H1 (cell line): Measurements from ENCODE around the gene FHAD1. TPM values are rescaled to one million over a fixed set of nuclear protein-coding genes. Genes with fewer than 3 reads are reported as not detected.

ENCODE experiments used
- CTCF ChIA-PET: fragments of 300-600 bp; sonication (Branson Sonifier 250); formaldehyde crosslinking; loops from one replicate; lab custom pipeline; 2021; ENCODE audit not compliant: partially characterized antibody; lab: Charles Lee
- POLR2A ChIA-PET: fragments of 300-600 bp; sonication (Branson Sonifier 250); formaldehyde crosslinking; loops from one replicate; lab custom pipeline; 2021; ENCODE audit warnings: inconsistent platforms; ENCODE audit not compliant: partially characterized antibody; lab: Charles Lee
- DNase-seq, 2 experiments: peaks; one replicate each; pipeline versions ENCODE4 v3.0.0 to v3.0.0-alpha.2; 2010 to 2022; ENCODE audit warnings: low spot score in 2 of 2, low read depth in 1 of 2, mixed read lengths in 1 of 2
- FAIRE-seq: peaks from 2 replicates; lab custom pipeline; 2011; peaks lifted over from hg19 to GRCh38; lab: Jason Lieb, UNC
- H2AFZ ChIP-seq: 2 replicates; pipeline ENCODE4 v1.8.1; 2012; ENCODE audit warnings: low read length, inconsistent platforms
- H2AK5ac ChIP-seq: 2 replicates; pipeline ENCODE4 v1.6.1; 2013; ENCODE audit warnings: low read depth, low read length
- H2BK120ac ChIP-seq: replicated peaks from 2 replicates; pipeline ENCODE3; 2013; ENCODE audit warnings: low read depth, low read length, inconsistent platforms
- H2BK12ac ChIP-seq: 2 replicates; pipeline ENCODE4 v1.6.1; 2013; ENCODE audit warnings: low read depth, low read length
- H2BK15ac ChIP-seq: 2 replicates; pipeline ENCODE4 v1.6.1; 2013; ENCODE audit warnings: low read length
- H2BK20ac ChIP-seq: 2 replicates; pipeline ENCODE4 v1.6.1; 2013; ENCODE audit warnings: low read length
- H2BK5ac ChIP-seq: 2 replicates; pipeline ENCODE4 v1.6.1; 2013; ENCODE audit warnings: low read depth, low read length
- H3K14ac ChIP-seq: 2 replicates; pipeline ENCODE4 v1.6.1; 2013; ENCODE audit warnings: inconsistent platforms; ENCODE audit not compliant: insufficient read length
- H3K18ac ChIP-seq: 2 replicates; pipeline ENCODE4 v1.6.1; 2013; ENCODE audit warnings: low read length; ENCODE audit errors: extremely low read depth
- H3K23ac ChIP-seq: 2 replicates; pipeline ENCODE4 v1.6.1; 2013; ENCODE audit warnings: inconsistent platforms; ENCODE audit not compliant: insufficient read length
- H3K23me2 ChIP-seq: 2 replicates; pipeline ENCODE4 v1.6.1; 2013; ENCODE audit warnings: low read depth, low read length
- H3K27ac ChIP-seq: 2 replicates; pipeline ENCODE4 v1.6.1; 2011; ENCODE audit warnings: low read depth, low read length, inconsistent platforms
- H3K27me3 ChIP-seq, 4 experiments: replicated peaks in 1 of 4; 1 replicate in 1 of 4; 2 replicates in 3 of 4; pipeline versions ENCODE4 v1.6.1 to v1.8.1; 2011 to 2013; ENCODE audit warnings: low read length in 3 of 4, mild to moderate bottlenecking in 3 of 4, inconsistent platforms in 2 of 4, mixed read lengths in 2 of 4, moderate library complexity in 1 of 4; ENCODE audit not compliant: control insufficient read depth in 3 of 4, insufficient read depth in 3 of 4; ENCODE audit errors: extremely low read depth in 1 of 4
- H3K36me3 ChIP-seq, 4 experiments: 2 replicates each; pipeline versions ENCODE4 v1.6.1 to v1.8.1; 2011 to 2013; ENCODE audit warnings: mild to moderate bottlenecking in 4 of 4, low read length in 3 of 4, moderate library complexity in 2 of 4, control low read depth in 1 of 4, inconsistent platforms in 1 of 4; ENCODE audit not compliant: insufficient read depth in 4 of 4, control insufficient read depth in 2 of 4
- H3K4ac ChIP-seq: replicated peaks from 2 replicates; pipeline ENCODE3; 2013; ENCODE audit warnings: low read length, low read depth, mixed read lengths, inconsistent platforms; ENCODE audit not compliant: insufficient read length
- H3K4me1 ChIP-seq, 4 experiments: replicated peaks in 1 of 4; 1 replicate in 1 of 4; 2 replicates in 3 of 4; pipeline versions ENCODE4 v1.6.1 to v1.8.1; 2011 to 2013; ENCODE audit warnings: low read length in 3 of 4, inconsistent platforms in 2 of 4, mixed read lengths in 1 of 4; ENCODE audit not compliant: insufficient read depth in 4 of 4, control insufficient read depth in 3 of 4
- H3K4me2 ChIP-seq, 2 experiments: 2 replicates each; pipeline versions ENCODE4 v1.6.1 to v1.8.1; 2011 to 2013; ENCODE audit warnings: low read depth in 2 of 2, low read length in 2 of 2, control low read depth in 1 of 2, inconsistent platforms in 1 of 2, mild to moderate bottlenecking in 1 of 2; ENCODE audit not compliant: insufficient read depth in 1 of 2
- H3K4me3 ChIP-seq, 4 experiments: fragments of 200-600, 300-600 bp in 1 of 4; sonication (generic), shearing (Covaris generic), sonication (Bioruptor Twin) in 1 of 4; 2 replicates each; pipeline versions ENCODE4 v1.5.1 to v1.8.1; 2011 to 2016; ENCODE audit warnings: low read length in 4 of 4, low read depth in 3 of 4, control low read depth in 2 of 4, inconsistent platforms in 2 of 4, mild to moderate bottlenecking in 2 of 4, mixed read lengths in 1 of 4, moderate library complexity in 1 of 4; ENCODE audit not compliant: insufficient read depth in 2 of 4; ENCODE audit errors: extremely low read depth in 1 of 4
- H3K56ac ChIP-seq: replicated peaks from 2 replicates; pipeline ENCODE3; 2013; ENCODE audit warnings: low read depth, mild to moderate bottlenecking, mixed read lengths, low read length, inconsistent platforms; ENCODE audit not compliant: insufficient read length
- H3K79me1 ChIP-seq: 2 replicates; pipeline ENCODE4 v1.6.1; 2013; ENCODE audit warnings: low read depth, low read length, control low read depth
- H3K79me2 ChIP-seq, 2 experiments: 2 replicates each; pipeline versions ENCODE4 v1.6.1 to v1.8.1; 2012 to 2013; ENCODE audit warnings: low read length in 2 of 2, mild to moderate bottlenecking in 2 of 2, inconsistent platforms in 1 of 2; ENCODE audit not compliant: insufficient read depth in 2 of 2, control insufficient read depth in 1 of 2
- H3K9ac ChIP-seq, 4 experiments: replicated peaks in 1 of 4; 1 replicate in 1 of 4; 2 replicates in 3 of 4; pipeline versions ENCODE4 v1.6.1 to v1.8.1; 2011 to 2013; ENCODE audit warnings: low read depth in 3 of 4, low read length in 3 of 4, control low read depth in 2 of 4, mild to moderate bottlenecking in 2 of 4, moderate library complexity in 2 of 4, inconsistent platforms in 1 of 4; ENCODE audit errors: extremely low read depth in 1 of 4
- H3K9me3 ChIP-seq, 2 experiments: 2 replicates each; pipeline versions ENCODE4 v1.6.1 to v1.8.1; 2012 to 2013; ENCODE audit warnings: mild to moderate bottlenecking in 2 of 2, moderate library complexity in 2 of 2, control low read depth in 1 of 2, inconsistent platforms in 1 of 2, low read depth in 1 of 2, low read length in 1 of 2, mixed read lengths in 1 of 2; ENCODE audit not compliant: insufficient read depth in 2 of 2
- H4K20me1 ChIP-seq, 2 experiments: replicated peaks in 1 of 2; 2 replicates each; pipeline versions ENCODE3 to v1.8.1; 2011 to 2013; ENCODE audit warnings: inconsistent platforms in 2 of 2, low read length in 2 of 2, mild to moderate bottlenecking in 1 of 2; ENCODE audit not compliant: insufficient read depth in 2 of 2, control insufficient read depth in 1 of 2
- H4K5ac ChIP-seq: 2 replicates; pipeline ENCODE4 v1.6.1; 2013; ENCODE audit warnings: low read length, low read depth, mixed read lengths, inconsistent platforms; ENCODE audit not compliant: insufficient read length
- H4K8ac ChIP-seq: 2 replicates; pipeline ENCODE4 v1.8.0; 2013; ENCODE audit warnings: mild to moderate bottlenecking, moderate library complexity, low read length, inconsistent platforms; ENCODE audit not compliant: insufficient read depth; ENCODE audit errors: extremely low read depth
- H4K91ac ChIP-seq: replicated peaks from 2 replicates; pipeline ENCODE3; 2013; ENCODE audit warnings: low read length, mixed read lengths, inconsistent platforms; ENCODE audit not compliant: insufficient read length
- BCL11A ChIP-seq, 2 experiments: IDR thresholded peaks; one replicate each; pipeline ENCODE4 v1.6.1; 2011; ENCODE audit warnings: low read depth in 2 of 2, low read length in 2 of 2, mild to moderate bottlenecking in 2 of 2
- CHD1 ChIP-seq: IDR thresholded peaks from 2 replicates; pipeline ENCODE4 v1.6.1; 2012; ENCODE audit warnings: low read depth, low read length, improper control_type of control experiment
- HDAC2 ChIP-seq, 2 experiments: fragments of 300-600 bp in 1 of 2; sonication (generic) in 1 of 2; IDR thresholded peaks; 2 replicates each; pipeline ENCODE4 v1.6.1; 2011 to 2012; ENCODE audit warnings: low read depth in 2 of 2, low read length in 2 of 2, mild to moderate bottlenecking in 2 of 2, moderate library complexity in 2 of 2, borderline replicate concordance in 1 of 2, inconsistent platforms in 1 of 2
- JUN ChIP-seq: IDR thresholded peaks from 2 replicates; pipeline ENCODE4 v1.6.1; 2011; ENCODE audit warnings: low read depth, mild to moderate bottlenecking, improper control_type of control experiment, low read length
- RNF2 ChIP-seq: fragments of 200-900, 300-1000 bp; sonication (generic); IDR thresholded peaks from 2 replicates; pipeline ENCODE4 v1.7.1; 2016; ENCODE audit warnings: borderline replicate concordance, low read depth, mild to moderate bottlenecking, antibody characterized with exemption, low read length; ENCODE audit not compliant: poor library complexity, severe bottlenecking; ENCODE audit errors: missing control alignments
- SIX5 ChIP-seq: IDR thresholded peaks from 2 replicates; pipeline ENCODE4 v1.6.1; 2011; ENCODE audit warnings: mild to moderate bottlenecking, low read depth, low read length
- SUZ12 ChIP-seq: fragments of 200-600 bp; sonication (generic); IDR thresholded peaks from 2 replicates; pipeline ENCODE4 v1.6.1; 2012; ENCODE audit warnings: mild to moderate bottlenecking, inconsistent platforms, low read length, moderate library complexity, mixed read lengths
- WGBS, 2 experiments: shearing (Covaris generic) in 1 of 2; methylation state at CpG; one replicate each; pipeline versions ENCODE4 v1.1.6 to v1.1.7; 2013 to 2015; ENCODE audit warnings: low lambda C conversion rate in 2 of 2, mixed read lengths in 2 of 2, inconsistent platforms in 1 of 2, low coverage in 1 of 2, missing lambda C conversion rate in 1 of 2; ENCODE audit not compliant: insufficient replicate concordance in 2 of 2, insufficient coverage in 1 of 2, insufficient read length in 1 of 2; ENCODE audit errors: extremely low coverage in 1 of 2, missing lambda C conversion rate in 1 of 2; 5-methylcytosine and 5-hydroxymethylcytosine counted together
- polyA plus RNA-seq, 7 experiments: library from polyadenylated mRNA; depleted of rRNA in 3 of 7; stranded (reverse) in 5 of 7; unstranded in 2 of 7; fragments of >200 nt in 5 of 7; fragments of 200-250 nt in 2 of 7; gene quantifications; 1 replicate in 5 of 7; 2 replicates in 1 of 7; 4 replicates in 1 of 7; pipeline versions ENCODE4 v1.2.1 to v1.2.3, GENCODE V29; 2011 to 2013; ENCODE audit warnings: missing spikeins in 2 of 7, mixed read lengths in 2 of 7
- total RNA-seq: library from RNA; stranded (reverse); fragmentation: NEBNext Ultra II Directional; extraction: Animal tissue kit (Norgen Biotek cat#: 25700); gene quantifications from 2 replicates; pipeline ENCODE4 v1.2.1, GENCODE V29; 2021

The FHAD1 gene
- total and polyA plus RNA-seq, 2 of the 8 experiments (the other 6 are each of a cell fraction or from before 2014, with no cell fraction given): 0.39 to 0.69 TPM

DNA sequence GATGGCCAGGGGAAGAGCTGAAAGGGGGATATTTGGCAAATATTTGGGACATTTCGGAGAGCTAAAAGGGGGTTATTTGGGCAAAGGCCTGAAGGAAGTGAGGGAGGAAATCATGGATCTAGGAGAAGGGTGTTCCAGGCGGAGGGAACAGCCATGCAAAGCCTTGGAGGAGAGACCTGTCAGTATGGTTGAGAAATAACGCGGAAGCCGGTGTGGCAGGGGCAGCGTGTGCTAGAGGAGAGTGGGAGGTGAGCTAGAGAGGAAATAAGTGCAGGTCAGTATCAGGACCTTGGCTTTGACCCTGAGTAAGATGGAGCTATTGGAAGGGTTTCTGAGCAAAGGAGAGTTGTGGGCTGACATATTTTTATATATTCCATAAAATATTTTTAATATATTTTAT lies 194.2 kb downstream of the FHAD1 start:
- 85% methylated on average over 6 of the region's 6 CpGs; no CpG with 5 or more reads in 1 of the 2 experiments for WGBS, 2 experiments
- H2AK5ac ChIP-seq: no peak overlapping the region
- H3K9ac ChIP-seq: no peak overlapping the region
- H2BK5ac ChIP-seq: no peak overlapping the region
- no peaks in the 10 kb centered on the region; the same call in 1 of the 2 replicates for H3K23me2 ChIP-seq
- no peak overlapping the region for H3K56ac ChIP-seq
- H4K8ac ChIP-seq: no peak overlapping the region
- no peak overlapping the region for H2AFZ ChIP-seq
- no peak overlapping the region for H3K18ac ChIP-seq
- DNase-seq: no peak
- no peak overlapping the region for H3K14ac ChIP-seq
- no peak overlapping the region for H3K23ac ChIP-seq
- H3K4ac ChIP-seq: no peak overlapping the region
- no peak overlapping the region for H4K5ac ChIP-seq
- TF ChIP-seq HDAC2 (IDR thresholded peaks at IDR 0.05; ENCODE audit: borderline replicate concordance in 1 of 2, low read depth in 2 of 2, low read length in 2 of 2): no peak
- TF ChIP-seq RNF2: no peak
- TF ChIP-seq SUZ12: no peak
- TF ChIP-seq BCL11A (IDR thresholded peaks at IDR 0.05; ENCODE audit: low read depth in 2 of 2, low read length in 2 of 2): no peak
- TF ChIP-seq SIX5: no peak
- TF ChIP-seq CHD1: no peak
- no peak for TF ChIP-seq JUN
- H3K36me3 ChIP-seq: no peaks in the 10 kb centered on the region
- no peaks in the 10 kb centered on the region for H4K20me1 ChIP-seq
- no peaks in the 10 kb centered on the region for H3K27me3 ChIP-seq
- no peaks in the 10 kb centered on the region for H3K9me3 ChIP-seq
- H3K4me2 ChIP-seq: no peak overlapping the region
- H3K4me3 ChIP-seq: no peak overlapping the region
- H2BK20ac ChIP-seq: no peak overlapping the region
- ChIA-PET POLR2A (no interaction called here), CTCF (interaction anchor here (0.7 to 2.0 kb wide), 4 partner anchors 10 to 118 kb away, joined by 3 to 12 read pairs (median 4); no protein-coding TSS in a partner anchor)
- H2BK12ac ChIP-seq: no peak overlapping the region
- no peak overlapping the region for H2BK120ac ChIP-seq
- H3K79me1 ChIP-seq: no peaks in the 10 kb centered on the region
- no peak overlapping the region for H2BK15ac ChIP-seq
- H3K27ac ChIP-seq: no peak overlapping the region
- no peaks in the 10 kb centered on the region for H3K79me2 ChIP-seq
- FAIRE-seq: no peak
- no peaks in the 10 kb centered on the region for H3K4me1 ChIP-seq
- H4K91ac ChIP-seq: no peak overlapping the region
